Lung (tissue), 12 donors: ENCODE results near the gene YTHDF2. TPM values are rescaled to one million over a fixed set of nuclear protein-coding genes. Genes with fewer than 3 reads are reported as not detected.
"Not testable (repeated sequence)": the region's sequence is repeated elsewhere in the genome, so short reads cannot be mapped to it uniquely, and the experiment has no call there.

Experiments
- ATAC-seq: fragments of 200-7000 bp; cut with Tn5 transposase; one replicate; pipeline ENCODE4 v1.9.1; 2020; ENCODE audit warnings: moderate number of reproducible peaks; ENCODE audit not compliant: insufficient read depth, low FRiP score
- DNase-seq, 3 donors: peaks; one replicate each; pipeline ENCODE4 v3.0.0-alpha.2; 2013 to 2017
- H3K27ac ChIP-seq, 2 donors: one replicate each; pipeline ENCODE4 v1.5.1; 2013; ENCODE audit warnings: mild to moderate bottlenecking in 2 of 2, moderate library complexity in 2 of 2, control low read depth in 1 of 2, inconsistent platforms in 1 of 2, low read depth in 1 of 2, low read length in 1 of 2
- H3K27me3 ChIP-seq, 3 donors: one replicate each; pipeline ENCODE4 v1.5.1; 2013; ENCODE audit warnings: low read length in 2 of 3; ENCODE audit not compliant: control insufficient read depth in 3 of 3, insufficient read depth in 3 of 3
- H3K36me3 ChIP-seq, 4 donors: one replicate each; pipeline ENCODE4 v1.5.1; 2013; ENCODE audit warnings: low read length in 4 of 4, mild to moderate bottlenecking in 1 of 4, moderate library complexity in 1 of 4; ENCODE audit not compliant: control insufficient read depth in 4 of 4, insufficient read depth in 4 of 4
- H3K4me1 ChIP-seq, 5 donors: one replicate each; pipeline ENCODE4 v1.5.1; 2013; ENCODE audit warnings: low read length in 5 of 5, mild to moderate bottlenecking in 2 of 5, moderate library complexity in 1 of 5; ENCODE audit not compliant: control insufficient read depth in 5 of 5, insufficient read depth in 5 of 5
- H3K4me3 ChIP-seq: one replicate; pipeline ENCODE4 v1.5.1; 2013; ENCODE audit warnings: mild to moderate bottlenecking, control low read depth, moderate library complexity
- H3K9ac ChIP-seq, 2 donors: one replicate each; pipeline ENCODE4 v1.5.1; 2013; ENCODE audit warnings: low read length in 2 of 2, control low read depth in 1 of 2; ENCODE audit not compliant: insufficient read depth in 1 of 2
- H3K9me3 ChIP-seq, 4 donors: one replicate each; pipeline ENCODE4 v1.5.1; 2013; ENCODE audit warnings: low read length in 3 of 4, mild to moderate bottlenecking in 1 of 4, moderate library complexity in 1 of 4; ENCODE audit not compliant: control insufficient read depth in 4 of 4, insufficient read depth in 3 of 4
- WGBS, 2 donors: extraction: QIAGEN DNeasy Blood & Tissue Kit; methylation state at CpG; one replicate each; pipeline ENCODE4 v1.1.7; 2013; 5-methylcytosine and 5-hydroxymethylcytosine counted together
- polyA plus RNA-seq, 2 donors: library from polyadenylated mRNA; stranded (reverse); fragments of 200-250 nt; gene quantifications; one replicate each; pipeline ENCODE4 v1.2.1, GENCODE V29; 2013
- total RNA-seq, 2 donors: library from RNA; depleted of rRNA in 1 of 2; stranded (reverse); fragments of >200 nt in 1 of 2; gene quantifications; one replicate each; pipeline ENCODE4 v1.2.1, GENCODE V29; 2014 to 2021
- TF ChIP-seq, protein P1 (sequence below): IDR thresholded peaks from 2 replicates; pipeline ENCODE4 v1.5.1; 2012; ENCODE audit warnings: mild to moderate bottlenecking; ENCODE audit errors: control extremely low read depth, extremely low read depth
- donor health status: control.
- donor health status: control.
- donor health status: Bipolar disorder and iron deficiency.
- donor health status: healthy.
- donor health status: DM: yes; HTN: yes; CAD: no.

Gene YTHDF2
- total and polyA plus RNA-seq, 4 donors, result 34.3 to 65.8 (median 47.3) TPM

DNA sequence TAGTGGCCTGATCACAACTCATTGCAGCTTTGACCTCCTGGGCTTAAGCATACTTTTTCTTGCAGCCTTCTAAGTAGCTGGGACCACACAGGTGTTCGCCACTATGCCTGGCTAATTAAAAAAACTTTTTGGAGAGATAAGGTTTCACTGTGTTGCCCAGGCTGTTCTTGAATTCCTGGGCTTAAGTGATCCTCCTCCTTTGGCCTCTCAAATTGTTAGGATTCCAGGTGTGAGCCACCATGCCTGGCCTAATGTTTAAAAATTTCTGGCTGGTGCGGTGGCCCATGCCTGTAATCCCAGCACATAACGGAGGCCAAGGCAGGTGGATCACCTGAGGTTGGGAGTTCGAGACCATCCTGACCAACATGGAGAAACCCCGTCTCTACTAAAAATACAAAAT, 24.4 kb downstream of the YTHDF2 start:
- WGBS, 2 donors, result 94 to 96% methylated on average over 5 of the region's 5 CpGs
- Histone ChIP-seq H3K4me3 (no peak overlapping the region), H3K9ac (no peak overlapping the region), H3K27me3 (no peaks in the 10 kb centered on the region), H3K9me3 (no peaks in the 10 kb centered on the region), H3K4me1 (peaks cover 0 to 13% (median under 1%) of the 10 kb centered on the region in 5 donors), H3K27ac (no peak overlapping the region), H3K36me3 (peaks cover 3 to 11% (median 7%) of the 10 kb centered on the region in 4 donors)
- ATAC-seq (no peak), DNase-seq (no peak)
- TF ChIP-seq, protein P1, sequence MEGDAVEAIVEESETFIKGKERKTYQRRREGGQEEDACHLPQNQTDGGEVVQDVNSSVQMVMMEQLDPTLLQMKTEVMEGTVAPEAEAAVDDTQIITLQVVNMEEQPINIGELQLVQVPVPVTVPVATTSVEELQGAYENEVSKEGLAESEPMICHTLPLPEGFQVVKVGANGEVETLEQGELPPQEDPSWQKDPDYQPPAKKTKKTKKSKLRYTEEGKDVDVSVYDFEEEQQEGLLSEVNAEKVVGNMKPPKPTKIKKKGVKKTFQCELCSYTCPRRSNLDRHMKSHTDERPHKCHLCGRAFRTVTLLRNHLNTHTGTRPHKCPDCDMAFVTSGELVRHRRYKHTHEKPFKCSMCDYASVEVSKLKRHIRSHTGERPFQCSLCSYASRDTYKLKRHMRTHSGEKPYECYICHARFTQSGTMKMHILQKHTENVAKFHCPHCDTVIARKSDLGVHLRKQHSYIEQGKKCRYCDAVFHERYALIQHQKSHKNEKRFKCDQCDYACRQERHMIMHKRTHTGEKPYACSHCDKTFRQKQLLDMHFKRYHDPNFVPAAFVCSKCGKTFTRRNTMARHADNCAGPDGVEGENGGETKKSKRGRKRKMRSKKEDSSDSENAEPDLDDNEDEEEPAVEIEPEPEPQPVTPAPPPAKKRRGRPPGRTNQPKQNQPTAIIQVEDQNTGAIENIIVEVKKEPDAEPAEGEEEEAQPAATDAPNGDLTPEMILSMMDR, result no peak

DNA sequence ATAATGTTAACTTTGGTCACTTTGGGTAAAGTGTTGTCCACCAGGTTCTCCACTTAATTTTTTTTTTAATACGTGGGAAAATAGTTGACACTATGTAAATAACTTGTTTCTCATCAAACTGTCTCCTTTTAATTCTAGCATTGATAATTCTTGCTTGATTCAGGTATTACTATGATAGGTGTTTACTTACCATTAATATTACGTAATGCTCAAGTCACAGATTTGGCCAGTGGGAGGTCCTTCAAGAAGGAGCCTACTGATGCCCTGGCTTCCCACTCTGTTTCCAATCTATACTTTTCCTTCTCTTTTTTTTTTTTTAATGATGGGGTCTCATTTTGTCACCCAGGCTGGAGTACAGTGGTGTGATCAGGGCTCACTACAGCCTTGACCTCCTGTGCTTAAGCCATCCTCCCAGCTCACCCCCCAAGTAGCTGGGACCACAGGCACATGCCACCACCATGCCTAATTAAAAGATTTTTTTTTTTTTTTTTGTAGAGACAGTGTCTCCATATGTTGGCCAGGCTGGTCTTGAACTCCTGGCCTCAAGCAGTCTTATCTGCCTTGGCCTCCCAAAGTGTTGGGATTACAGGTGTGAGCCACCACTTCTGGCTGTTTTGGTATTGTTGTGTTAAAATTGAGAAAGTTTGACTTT, 29.9 kb downstream of the YTHDF2 start:
- no peak overlapping the region for H3K27ac ChIP-seq
- H3K9me3 ChIP-seq, result no peaks in the 10 kb centered on the region
- DNase-seq (no peak), ATAC-seq (no peak)
- no peaks in the 10 kb centered on the region for H3K27me3 ChIP-seq
- H3K9ac ChIP-seq, result no peak overlapping the region
- no peak overlapping the region for H3K4me3 ChIP-seq
- H3K4me1 ChIP-seq, result peaks cover 0 to 4% (median 0%) of the 10 kb centered on the region in 5 donors
- 82 to 94% methylated on average over 2 of the region's 2 CpGs for WGBS, 2 donors
- H3K36me3 ChIP-seq, result peaks cover 4 to 14% (median 13%) of the 10 kb centered on the region in 4 donors
- TF ChIP-seq, protein P1, result no peak

GRCh38 chr1:28770601-28771165, 33.9 kb downstream of the YTHDF2 start:
- Histone ChIP-seq H3K4me1 (peaks cover 0 to 10% (median 3%) of the 10 kb centered on the region in 5 donors), H3K4me3 (no peak overlapping the region), H3K9me3 (no peaks in the 10 kb centered on the region), H3K9ac (no peak overlapping the region), H3K36me3 (peaks cover 4 to 21% (median 15%) of the 10 kb centered on the region in 4 donors), H3K27me3 (no peaks in the 10 kb centered on the region), H3K27ac (no peak overlapping the region)
- TF ChIP-seq, protein P1, result no peak
- ATAC-seq, result no peak
- no peak for DNase-seq
- WGBS, 2 donors, result 93 to 98% methylated on average over 3 of the region's 3 CpGs

DNA sequence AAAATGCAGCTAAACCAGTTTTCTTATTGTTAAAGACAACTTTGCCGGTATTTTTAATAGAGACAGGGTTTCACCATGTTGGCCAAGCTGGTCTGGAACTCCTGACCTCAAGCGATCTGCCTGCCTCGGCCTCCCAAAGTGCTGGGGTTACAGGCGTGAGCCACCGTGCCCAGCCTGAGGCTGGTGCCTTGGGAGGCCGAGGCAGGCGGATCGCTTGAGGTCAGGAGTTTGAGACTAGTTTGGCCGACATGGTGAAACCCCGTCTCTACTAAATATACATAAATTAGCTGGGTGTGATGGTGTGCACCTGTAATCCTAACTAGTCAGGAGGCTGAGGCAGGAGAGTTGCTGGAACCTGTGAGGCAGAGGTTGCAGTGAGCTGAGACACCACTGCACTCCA, 35.2 kb downstream of the YTHDF2 start:
- DNase-seq, result not testable (repeated sequence)

More for the DNA sequence above, 35.2 kb downstream of the YTHDF2 start:
- not testable (repeated sequence) for ATAC-seq, H3K27me3 ChIP-seq, H3K27ac ChIP-seq, H3K4me1 ChIP-seq, H3K9ac ChIP-seq, H3K4me3 ChIP-seq, H3K9me3 ChIP-seq
- 87 to 93% methylated on average over 10 of the region's 10 CpGs for WGBS, 2 donors
- peaks cover 4 to 21% (median 14%) of the 10 kb centered on the region in 4 donors for H3K36me3 ChIP-seq
